Ishikawa (cell line): ENCODE measurements around the gene TBC1D30.

Source experiments
- CEBPB ChIP-seq: IDR thresholded peaks from 2 replicates; pipeline ENCODE4 v1.6.1; 2012
- CREB1 ChIP-seq: IDR thresholded peaks from 2 replicates; pipeline ENCODE4 v1.6.1; 2012; ENCODE audit warnings: low read depth
- EGR1 ChIP-seq: IDR thresholded peaks from 2 replicates; pipeline ENCODE4 v1.6.1; 2012
- EP300 ChIP-seq: IDR thresholded peaks from 2 replicates; pipeline ENCODE4 v1.6.1; 2012; ENCODE audit warnings: borderline replicate concordance
- FOXM1 ChIP-seq: IDR thresholded peaks from 2 replicates; pipeline ENCODE4 v1.6.1; 2012; ENCODE audit warnings: low read depth, borderline replicate concordance
- NFIC ChIP-seq: IDR thresholded peaks from 2 replicates; pipeline ENCODE4 v1.6.1; 2012
- RAD21 ChIP-seq: IDR thresholded peaks from 2 replicates; pipeline ENCODE4 v1.6.1; 2012; ENCODE audit warnings: low read depth
- TAF1 ChIP-seq: IDR thresholded peaks from 2 replicates; pipeline ENCODE4 v1.6.1; 2012; ENCODE audit warnings: low read depth, mild to moderate bottlenecking
- TCF12 ChIP-seq: IDR thresholded peaks from 2 replicates; pipeline ENCODE4 v1.6.1; 2012; ENCODE audit warnings: low read depth
- TEAD4 ChIP-seq: IDR thresholded peaks from 2 replicates; pipeline ENCODE4 v1.6.1; 2012
- YY1 ChIP-seq: IDR thresholded peaks from 2 replicates; pipeline ENCODE4 v1.6.1; 2012; ENCODE audit warnings: low read depth
- ZBTB7A ChIP-seq: IDR thresholded peaks from 2 replicates; pipeline ENCODE4 v1.6.1; 2012; ENCODE audit warnings: low read depth
- TF ChIP-seq, protein P1 (sequence below): IDR thresholded peaks from 2 replicates; pipeline ENCODE4 v1.6.1; 2012
- TF ChIP-seq, protein P2 (sequence below): IDR thresholded peaks from 2 replicates; pipeline ENCODE4 v1.6.1; 2012
- TF ChIP-seq, protein P3 (sequence below): IDR thresholded peaks from 2 replicates; pipeline ENCODE4 v1.6.1; 2012; ENCODE audit warnings: low read depth, mild to moderate bottlenecking

Gene TBC1D30

DNA sequence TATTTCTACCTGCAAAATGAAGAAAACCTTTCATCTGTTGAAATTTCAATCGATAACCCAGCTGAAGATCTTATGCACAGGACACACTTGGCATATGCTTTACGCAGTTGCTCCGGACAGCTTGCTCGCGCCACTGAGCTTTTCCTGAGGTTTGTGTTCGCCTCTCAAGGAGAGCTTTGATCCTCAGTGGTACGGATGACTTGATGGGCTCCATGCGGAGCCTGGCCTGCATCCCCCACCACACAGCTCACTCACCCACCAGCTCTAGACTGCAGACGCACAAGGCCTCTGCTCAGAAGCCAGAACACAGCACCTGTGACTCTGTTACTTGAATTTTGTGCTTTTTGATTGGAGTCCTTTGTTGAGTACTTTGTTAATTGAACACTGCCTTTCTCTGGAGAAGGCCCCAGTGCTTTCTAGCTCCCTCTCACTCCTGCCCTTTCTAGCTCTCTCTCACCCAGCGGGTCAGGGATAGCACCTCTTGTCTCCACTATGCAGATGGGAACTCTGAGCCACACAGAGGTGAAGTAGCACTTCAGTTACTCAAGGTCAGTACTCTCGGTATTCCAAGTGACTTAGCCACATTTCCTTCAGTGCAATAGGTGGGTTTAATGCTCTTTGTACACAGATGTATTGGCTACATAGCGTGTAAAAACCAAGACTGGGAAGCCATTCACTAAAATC is 52.1 kb downstream of the TBC1D30 start:
- TF ChIP-seq EP300 (no peak), NFIC (no peak), EGR1 (no peak), TEAD4 (no peak), TAF1 (no peak), RAD21 (no peak), FOXM1 (no peak), ZBTB7A (no peak)
- TF ChIP-seq, protein P1, sequence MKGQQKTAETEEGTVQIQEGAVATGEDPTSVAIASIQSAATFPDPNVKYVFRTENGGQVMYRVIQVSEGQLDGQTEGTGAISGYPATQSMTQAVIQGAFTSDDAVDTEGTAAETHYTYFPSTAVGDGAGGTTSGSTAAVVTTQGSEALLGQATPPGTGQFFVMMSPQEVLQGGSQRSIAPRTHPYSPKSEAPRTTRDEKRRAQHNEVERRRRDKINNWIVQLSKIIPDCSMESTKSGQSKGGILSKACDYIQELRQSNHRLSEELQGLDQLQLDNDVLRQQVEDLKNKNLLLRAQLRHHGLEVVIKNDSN: no peak
- TF ChIP-seq, protein P2, sequence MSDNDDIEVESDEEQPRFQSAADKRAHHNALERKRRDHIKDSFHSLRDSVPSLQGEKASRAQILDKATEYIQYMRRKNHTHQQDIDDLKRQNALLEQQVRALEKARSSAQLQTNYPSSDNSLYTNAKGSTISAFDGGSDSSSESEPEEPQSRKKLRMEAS: no peak
- TF ChIP-seq, protein P3, sequence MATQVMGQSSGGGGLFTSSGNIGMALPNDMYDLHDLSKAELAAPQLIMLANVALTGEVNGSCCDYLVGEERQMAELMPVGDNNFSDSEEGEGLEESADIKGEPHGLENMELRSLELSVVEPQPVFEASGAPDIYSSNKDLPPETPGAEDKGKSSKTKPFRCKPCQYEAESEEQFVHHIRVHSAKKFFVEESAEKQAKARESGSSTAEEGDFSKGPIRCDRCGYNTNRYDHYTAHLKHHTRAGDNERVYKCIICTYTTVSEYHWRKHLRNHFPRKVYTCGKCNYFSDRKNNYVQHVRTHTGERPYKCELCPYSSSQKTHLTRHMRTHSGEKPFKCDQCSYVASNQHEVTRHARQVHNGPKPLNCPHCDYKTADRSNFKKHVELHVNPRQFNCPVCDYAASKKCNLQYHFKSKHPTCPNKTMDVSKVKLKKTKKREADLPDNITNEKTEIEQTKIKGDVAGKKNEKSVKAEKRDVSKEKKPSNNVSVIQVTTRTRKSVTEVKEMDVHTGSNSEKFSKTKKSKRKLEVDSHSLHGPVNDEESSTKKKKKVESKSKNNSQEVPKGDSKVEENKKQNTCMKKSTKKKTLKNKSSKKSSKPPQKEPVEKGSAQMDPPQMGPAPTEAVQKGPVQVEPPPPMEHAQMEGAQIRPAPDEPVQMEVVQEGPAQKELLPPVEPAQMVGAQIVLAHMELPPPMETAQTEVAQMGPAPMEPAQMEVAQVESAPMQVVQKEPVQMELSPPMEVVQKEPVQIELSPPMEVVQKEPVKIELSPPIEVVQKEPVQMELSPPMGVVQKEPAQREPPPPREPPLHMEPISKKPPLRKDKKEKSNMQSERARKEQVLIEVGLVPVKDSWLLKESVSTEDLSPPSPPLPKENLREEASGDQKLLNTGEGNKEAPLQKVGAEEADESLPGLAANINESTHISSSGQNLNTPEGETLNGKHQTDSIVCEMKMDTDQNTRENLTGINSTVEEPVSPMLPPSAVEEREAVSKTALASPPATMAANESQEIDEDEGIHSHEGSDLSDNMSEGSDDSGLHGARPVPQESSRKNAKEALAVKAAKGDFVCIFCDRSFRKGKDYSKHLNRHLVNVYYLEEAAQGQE: no peak

DNA sequence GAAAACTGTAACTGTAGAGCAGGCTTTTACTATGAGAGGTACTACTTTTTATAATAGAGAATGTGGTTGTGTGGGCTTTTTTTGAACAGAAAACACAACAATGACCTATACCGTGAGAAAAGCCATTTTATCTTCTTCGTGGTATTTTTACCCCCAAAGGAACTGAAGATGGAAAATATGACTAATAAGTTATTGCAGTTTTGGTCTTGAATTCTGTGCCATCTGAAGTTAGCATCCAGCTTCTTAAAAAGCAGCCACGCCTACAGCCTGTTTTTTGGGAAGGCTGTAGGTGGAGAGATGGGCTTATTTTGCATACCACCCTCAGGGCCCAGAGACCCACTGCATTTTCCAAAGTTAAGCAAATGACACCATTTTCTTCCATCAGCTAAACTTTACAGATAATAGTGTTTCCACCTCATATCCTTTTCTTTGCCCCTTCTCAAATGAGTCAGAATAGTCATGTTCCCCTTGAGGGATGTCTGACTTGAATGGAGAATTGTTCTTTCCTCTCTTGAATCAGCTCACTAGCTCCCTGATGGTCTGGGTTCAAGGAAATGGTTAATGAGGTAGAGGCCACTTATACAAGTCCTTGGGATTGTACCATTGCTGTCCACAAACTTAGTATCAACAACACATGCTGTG is 53.0 kb downstream of the TBC1D30 start:
- TF ChIP-seq NFIC (no peak), TCF12 (no peak), YY1 (no peak), TEAD4 (no peak)

DNA sequence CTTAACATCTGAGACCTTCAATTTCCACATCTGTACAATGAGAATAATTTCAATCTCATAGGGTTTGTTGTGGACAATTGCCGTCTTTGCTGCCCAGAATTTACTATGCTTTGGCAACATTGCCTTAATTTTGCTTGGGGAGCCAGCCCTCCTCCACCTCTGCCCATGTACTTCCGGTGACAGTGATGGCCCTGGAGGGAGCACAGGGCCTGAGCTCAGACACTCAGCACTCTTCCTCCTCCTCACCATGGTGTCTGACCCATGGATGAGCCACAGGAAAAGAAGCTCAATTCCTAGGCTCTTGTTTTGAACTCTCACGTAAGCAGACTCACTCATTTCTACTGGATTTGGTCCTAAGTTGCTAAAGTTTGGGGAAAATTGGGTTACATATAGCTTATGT is 58.2 kb downstream of the TBC1D30 start:
- TF ChIP-seq CREB1 (no peak), CEBPB (no peak), TAF1 (no peak), RAD21 (no peak), EGR1 (no peak), NFIC (no peak), ZBTB7A (no peak), TEAD4 (no peak), YY1 (no peak), FOXM1 (no peak), TCF12 (no peak), EP300 (no peak)
- TF ChIP-seq, protein P3: no peak
- TF ChIP-seq, protein P1: no peak
- TF ChIP-seq, protein P2: no peak

DNA sequence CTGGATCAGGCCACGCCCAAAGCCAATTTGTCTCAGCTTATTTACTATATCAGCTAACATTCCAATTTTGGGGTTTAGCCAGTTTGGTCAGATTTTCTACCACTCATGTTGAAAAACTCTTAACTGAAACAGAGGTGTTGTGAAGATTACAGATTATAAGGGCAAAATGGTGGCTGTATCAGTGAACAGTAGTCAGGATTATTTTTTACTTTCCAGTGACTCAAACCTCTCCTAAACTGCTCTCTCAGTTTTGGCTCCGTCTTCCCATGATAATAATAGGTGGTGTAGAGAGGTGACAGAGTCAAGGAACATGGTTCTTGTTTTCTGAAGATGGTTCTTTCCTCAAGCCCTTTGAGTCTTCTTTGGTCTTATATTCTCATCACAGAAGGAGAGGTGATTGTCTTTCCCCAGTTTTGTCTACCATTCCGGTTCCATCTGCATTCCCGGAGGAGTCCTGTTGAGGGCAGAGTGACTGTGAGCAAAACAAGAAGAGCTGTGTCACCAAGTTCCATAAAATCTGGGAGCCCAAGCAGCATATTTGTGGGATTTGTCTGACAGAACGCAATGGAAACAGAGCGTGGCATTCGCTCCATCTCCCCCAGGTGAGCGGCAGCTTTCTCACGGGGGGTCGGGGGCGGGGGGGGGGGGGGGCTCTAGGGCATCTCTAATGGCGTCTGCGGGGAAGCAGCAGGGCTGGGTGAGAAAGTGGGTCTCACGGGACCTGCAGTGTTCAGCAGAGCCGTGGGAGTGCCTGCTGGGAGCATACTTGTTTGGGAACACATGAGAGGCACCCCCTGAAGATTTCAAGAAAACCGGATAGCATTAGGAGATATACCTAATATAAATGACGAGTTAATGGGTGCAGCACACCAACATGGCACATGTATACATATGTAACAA is 59.1 kb downstream of the TBC1D30 start:
- TF ChIP-seq RAD21 (peak; percentile 9; the same call in 1 of the 2 replicates), FOXM1 (no peak), CEBPB (no peak), YY1 (no peak)

DNA sequence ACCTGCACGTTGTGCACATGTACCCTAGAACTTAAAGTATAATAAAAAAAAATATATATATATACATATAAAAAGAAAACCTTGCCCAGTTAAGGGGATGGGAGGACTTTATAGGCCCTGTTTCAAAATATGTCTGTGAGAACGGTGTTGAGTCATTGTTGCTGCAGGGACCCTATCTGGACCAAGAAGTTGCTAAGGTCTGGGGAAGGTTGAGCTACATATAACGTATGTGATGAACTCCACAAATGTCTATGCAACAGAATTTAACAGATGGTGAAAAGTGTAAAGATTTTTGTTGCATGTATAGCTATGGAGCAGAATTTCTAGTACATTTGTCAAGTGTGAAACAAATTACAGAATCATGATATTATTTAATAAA is 59.7 kb downstream of the TBC1D30 start:
- TF ChIP-seq ZBTB7A: no peak
- TF ChIP-seq EP300: no peak
- TF ChIP-seq, protein P3: no peak
